Suprapubic skin (tissue), 3 donors: Measurements from ENCODE around the gene SELENOI.

Experiments used
- CTCF ChIP-seq, 2 donors: fragments of 200-600 bp in 1 of 2; fragments of 450-650 bp in 1 of 2; sonication (generic) in 1 of 2; IDR thresholded peaks; one replicate each; pipeline ENCODE4 v1.5.1; 2016 to 2019; ENCODE audit warnings: antibody characterized with exemption in 2 of 2, mild to moderate bottlenecking in 1 of 2, moderate library complexity in 1 of 2
- POLR2A ChIP-seq, 2 donors: fragments of 450-650 bp; IDR thresholded peaks; one replicate each; pipeline ENCODE4 v1.6.1; 2017; ENCODE audit warnings: antibody characterized with exemption in 2 of 2, mild to moderate bottlenecking in 2 of 2, moderate library complexity in 2 of 2

- TF ChIP-seq CTCF (IDR thresholded peaks at IDR 0.05) (no peak), POLR2A (IDR thresholded peaks at IDR 0.05) (no peak)
These were observed 63.8 kb downstream of the SELENOI start for GRCh38 chr2:26409785-26410184.
